ENCODE measurements around the gene KATNB1. TPM values are rescaled to one million over a fixed set of nuclear protein-coding genes. Genes with fewer than 3 reads are reported as not detected.

The KATNB1 gene
- total RNA-seq, 2 experiments from 2014 or later: 25.5 to 30.0 TPM

DNA sequence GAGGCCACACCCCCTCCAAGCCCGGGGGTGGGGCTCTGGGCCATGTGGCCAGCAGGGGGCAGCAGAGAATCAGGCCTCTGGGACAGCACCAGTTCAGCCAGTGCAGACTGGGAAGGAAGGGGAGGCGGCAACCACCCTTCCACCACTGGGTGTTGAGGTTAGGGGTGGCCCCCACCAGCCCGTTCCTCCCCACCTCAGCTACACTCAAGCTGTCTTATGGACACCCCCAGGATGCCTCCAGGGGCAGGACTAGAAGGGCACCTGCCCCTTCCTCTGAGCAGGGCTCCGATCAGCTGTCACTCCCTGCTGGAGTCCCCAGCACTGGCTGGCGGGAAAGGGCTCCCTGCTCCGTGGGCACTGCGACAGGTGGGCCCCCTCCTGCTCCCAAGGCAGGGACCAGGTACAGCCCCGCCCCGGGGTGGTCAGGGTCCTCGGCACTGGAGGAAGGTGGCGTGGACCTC, 21.8 kb downstream of the KATNB1 start:
- DNase-seq: peak; percentile 94
- Mint-ChIP-seq H3K9me3 (no peaks in the 10 kb centered on the region), H3K4me3 (no peak overlapping the region), H3K4me1 (ENCODE audit: low read depth) (no peaks in the 10 kb centered on the region), H3K27me3 (ENCODE audit: low read depth) (no peaks in the 10 kb centered on the region), H3K36me3 (ENCODE audit: low read depth) (peaks cover 10% of the 10 kb centered on the region), H3K27ac (no peak overlapping the region)
- CTCF ChIA-PET: interaction anchor here (0.6 to 2.2 kb wide), 10 partner anchors 17 to 477 kb away, joined by 3 to 7 read pairs (median 4); no protein-coding TSS in a partner anchor
- intact Hi-C loops (cut with micrococcal nuclease): loop anchor here (1.0 to 2.0 kb wide), 7 partner anchors 22 to 248 kb away; partner anchors contain the start of genes KATNB1, KIFC3 and USB1

DNA sequence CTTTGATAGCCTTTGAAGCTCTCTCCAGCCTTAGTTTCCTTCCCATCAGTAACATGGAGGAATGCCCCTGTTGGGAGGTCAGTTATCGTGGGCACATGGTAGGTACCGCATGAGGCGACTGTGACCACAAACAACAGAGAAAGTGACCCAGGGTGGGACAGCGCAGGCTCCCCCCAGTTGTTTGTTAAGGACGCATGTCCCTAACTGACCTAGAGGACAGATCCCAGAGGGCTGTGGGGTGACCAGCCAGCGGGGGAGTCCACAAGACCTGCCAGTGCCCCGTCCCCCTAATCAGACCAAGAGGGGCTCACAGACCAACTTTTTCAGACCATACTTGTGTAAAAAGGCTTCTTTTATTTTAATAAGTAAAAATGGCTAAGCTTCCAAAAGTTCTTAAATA, 22.3 kb downstream of the KATNB1 start:
- intact Hi-C loops (cut with micrococcal nuclease): loop anchor here (1.0 to 2.0 kb wide), 7 partner anchors 23 to 247 kb away; partner anchors contain the start of genes KATNB1, KIFC3 and USB1
- peaks cover 10% of the 10 kb centered on the region for H3K36me3 Mint-ChIP-seq (ENCODE audit: low read depth)
- no peaks in the 10 kb centered on the region for H3K4me1 Mint-ChIP-seq (ENCODE audit: low read depth)
- no peaks in the 10 kb centered on the region for H3K9me3 Mint-ChIP-seq
- no peak overlapping the region for H3K27ac Mint-ChIP-seq
- no peaks in the 10 kb centered on the region for H3K27me3 Mint-ChIP-seq (ENCODE audit: low read depth)
- DNase-seq: no peak
- CTCF ChIA-PET: interaction anchor here (0.6 to 2.2 kb wide), 6 partner anchors 17 to 176 kb away, joined by 3 to 6 read pairs (median 4); no protein-coding TSS in a partner anchor
- no peak overlapping the region for H3K4me3 Mint-ChIP-seq

DNA sequence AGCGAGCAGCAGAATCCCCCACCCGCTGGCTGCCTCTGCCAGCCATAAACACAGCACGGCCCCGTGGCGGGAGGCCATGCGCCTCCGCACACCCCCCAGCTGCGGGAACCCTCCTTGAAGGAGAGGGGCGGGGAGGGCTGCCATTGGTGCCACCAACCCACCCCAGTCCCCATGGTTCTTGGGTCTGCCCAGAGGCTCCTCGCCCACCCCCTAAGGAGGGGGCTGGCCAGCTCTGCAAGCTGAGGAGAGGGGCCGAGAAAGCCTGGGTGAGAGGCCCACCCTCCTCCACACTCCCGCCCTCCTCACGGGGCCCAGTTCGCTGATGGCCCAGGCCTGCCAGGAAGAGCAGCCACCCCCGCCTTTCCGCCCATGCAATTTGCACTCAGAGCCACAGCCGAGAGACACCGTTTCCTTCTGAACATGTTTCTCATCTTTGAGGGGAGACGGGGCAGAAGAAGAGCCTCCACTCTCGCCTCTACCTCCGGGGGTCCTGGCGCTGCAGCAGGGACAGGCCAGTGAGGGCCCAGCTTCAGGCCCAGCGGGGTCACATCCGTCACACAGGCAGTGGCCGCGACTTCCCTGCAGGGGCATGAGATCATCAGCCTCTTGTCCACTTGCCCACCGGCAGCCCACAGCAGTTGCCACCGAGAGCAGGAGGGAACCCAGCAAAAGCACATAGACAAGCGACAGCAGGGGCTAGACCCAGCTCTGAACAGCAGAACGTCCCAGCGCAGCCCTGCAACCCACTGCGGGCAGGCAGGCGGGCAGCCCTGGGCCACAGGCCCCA, 23.0 kb downstream of the KATNB1 start:
- intact Hi-C loops (cut with micrococcal nuclease): no loop called here
- CTCF ChIA-PET: interaction anchor here (0.6 to 2.2 kb wide), 4 partner anchors 10 to 46 kb away, joined by 3 to 6 read pairs (median 3); no protein-coding TSS in a partner anchor
- no peak for DNase-seq
- H3K4me3 Mint-ChIP-seq: no peak overlapping the region
- no peaks in the 10 kb centered on the region for H3K27me3 Mint-ChIP-seq (ENCODE audit: low read depth)
- H3K36me3 Mint-ChIP-seq (ENCODE audit: low read depth): peaks cover 10% of the 10 kb centered on the region
- H3K27ac Mint-ChIP-seq: no peak overlapping the region
- no peaks in the 10 kb centered on the region for H3K4me1 Mint-ChIP-seq (ENCODE audit: low read depth)
- no peaks in the 10 kb centered on the region for H3K9me3 Mint-ChIP-seq

DNA sequence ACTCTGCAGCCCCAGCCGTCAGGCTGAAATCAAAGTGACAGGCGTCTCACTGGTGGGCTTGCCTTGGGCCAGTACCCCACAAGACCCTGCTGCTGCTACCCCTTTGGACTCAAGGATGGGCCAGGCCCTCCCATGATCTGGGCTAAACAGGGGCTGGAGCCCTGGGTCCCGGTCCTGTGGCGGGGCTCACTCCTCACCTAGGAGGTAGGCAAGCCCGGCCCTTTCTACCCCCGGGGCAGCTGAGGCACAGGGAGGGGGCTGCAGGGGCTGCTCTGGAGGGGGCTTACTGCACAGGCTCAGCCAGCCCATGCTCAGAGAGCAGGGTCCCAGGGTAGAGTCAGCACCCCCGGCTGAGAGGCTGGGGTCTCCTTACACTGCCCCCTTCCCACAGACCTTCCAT, 23.6 kb downstream of the KATNB1 start:
- Mint-ChIP-seq H3K4me1 (ENCODE audit: low read depth) (no peaks in the 10 kb centered on the region), H3K9me3 (no peaks in the 10 kb centered on the region), H3K27me3 (ENCODE audit: low read depth) (no peaks in the 10 kb centered on the region), H3K4me3 (no peak overlapping the region), H3K27ac (no peak overlapping the region), H3K36me3 (ENCODE audit: low read depth) (peaks cover 7% of the 10 kb centered on the region)
- CTCF ChIA-PET: interaction anchor here (1.3 kb wide), 1 partner anchor 10 kb away, joined by 3 read pairs; no protein-coding TSS in a partner anchor
- no peak for DNase-seq
- intact Hi-C loops (cut with micrococcal nuclease): no loop called here

DNA sequence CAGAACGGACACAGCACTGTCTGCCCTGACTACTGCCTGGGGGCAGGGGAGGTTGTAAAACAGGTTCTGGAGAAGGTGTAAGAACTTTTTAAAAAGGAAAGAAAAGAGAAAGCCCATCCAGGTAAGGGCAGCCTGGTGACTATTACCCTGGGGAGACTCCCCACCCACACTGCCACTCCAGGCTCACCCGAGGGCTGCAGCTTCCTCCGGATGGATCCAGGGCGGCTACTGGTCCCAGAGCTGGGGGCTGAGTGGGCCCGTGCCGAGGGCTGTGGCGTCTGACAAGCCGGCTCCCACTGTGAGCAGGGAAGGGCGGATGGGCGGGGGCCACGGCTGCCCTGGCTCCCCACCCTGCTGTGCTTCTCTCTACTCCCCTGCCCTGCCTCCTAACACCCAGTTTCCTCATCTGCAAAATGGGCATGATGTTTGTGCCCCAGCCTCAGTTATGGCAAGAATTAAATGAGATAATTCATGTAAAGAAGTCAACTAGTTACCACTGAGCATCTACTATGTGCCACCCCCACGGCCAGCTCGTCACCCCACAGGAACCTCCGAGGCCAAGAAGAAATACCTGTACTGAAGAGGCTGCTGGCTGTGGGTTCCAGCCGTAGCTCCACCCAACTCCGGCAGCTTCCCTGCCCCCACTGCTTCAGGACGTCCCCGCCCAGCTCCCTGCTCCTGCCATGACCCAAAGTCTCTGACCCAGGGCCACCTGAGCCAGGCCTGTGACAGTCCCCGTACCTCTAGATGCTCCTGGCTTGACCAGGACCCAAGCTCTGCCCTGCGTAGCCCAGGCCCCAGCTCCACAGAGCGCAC, 24.2 kb downstream of the KATNB1 start:
- no peak for DNase-seq
- Mint-ChIP-seq H3K9me3 (no peaks in the 10 kb centered on the region), H3K4me3 (no peak overlapping the region), H3K27ac (no peak overlapping the region), H3K36me3 (ENCODE audit: low read depth) (peaks cover 6% of the 10 kb centered on the region), H3K27me3 (ENCODE audit: low read depth) (no peaks in the 10 kb centered on the region), H3K4me1 (ENCODE audit: low read depth) (no peaks in the 10 kb centered on the region)
- CTCF ChIA-PET: interaction anchor here (1.0 to 1.5 kb wide), 3 partner anchors 10 to 184 kb away, joined by 3 to 4 read pairs (median 3); no protein-coding TSS in a partner anchor
- intact Hi-C loops (cut with micrococcal nuclease): no loop called here

- intact Hi-C loops (cut with micrococcal nuclease): no loop called here
- CTCF ChIA-PET: interaction anchor here (0.5 to 1.5 kb wide), 3 partner anchors 9 to 184 kb away, joined by 3 to 4 read pairs (median 3); no protein-coding TSS in a partner anchor
- H3K27me3 Mint-ChIP-seq (ENCODE audit: low read depth): no peaks in the 10 kb centered on the region
- no peak overlapping the region for H3K27ac Mint-ChIP-seq
- DNase-seq: no peak
- no peak overlapping the region for H3K4me3 Mint-ChIP-seq
- H3K36me3 Mint-ChIP-seq (ENCODE audit: low read depth): peaks cover 5% of the 10 kb centered on the region
- H3K4me1 Mint-ChIP-seq (ENCODE audit: low read depth): no peaks in the 10 kb centered on the region
- H3K9me3 Mint-ChIP-seq: no peaks in the 10 kb centered on the region
Observed at GRCh38 chr16:57760357-57761160, 25.0 kb downstream of the KATNB1 start.

DNA sequence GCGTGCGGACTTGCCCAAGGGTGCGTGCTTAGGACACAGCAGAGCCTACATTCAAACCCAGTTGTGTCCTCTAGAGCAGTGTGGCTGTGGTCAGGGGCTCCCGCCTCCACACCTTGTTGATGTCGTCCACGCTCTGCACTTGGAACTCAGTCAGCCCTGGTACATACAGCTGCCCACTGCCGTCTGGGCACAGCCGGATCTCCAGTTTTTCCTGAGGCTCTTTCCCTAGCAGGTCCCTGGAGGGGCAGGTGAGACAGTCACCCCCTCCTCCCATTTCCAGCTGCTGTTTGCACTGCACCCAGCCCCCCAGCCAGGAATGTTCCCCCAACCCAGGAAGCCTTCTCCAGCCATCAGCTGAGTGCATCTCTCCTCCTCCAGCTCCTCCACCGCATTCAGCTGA, 25.7 kb downstream of the KATNB1 start:
- H3K4me1 Mint-ChIP-seq (ENCODE audit: low read depth): no peaks in the 10 kb centered on the region
- H3K9me3 Mint-ChIP-seq: no peaks in the 10 kb centered on the region
- no peak overlapping the region for H3K27ac Mint-ChIP-seq
- CTCF ChIA-PET: no interaction called here
- peaks cover under 1% of the 10 kb centered on the region for H3K36me3 Mint-ChIP-seq (ENCODE audit: low read depth)
- intact Hi-C loops (cut with micrococcal nuclease): no loop called here
- H3K27me3 Mint-ChIP-seq (ENCODE audit: low read depth): no peaks in the 10 kb centered on the region
- no peak for DNase-seq
- no peak overlapping the region for H3K4me3 Mint-ChIP-seq

- intact Hi-C loops (cut with micrococcal nuclease): no loop called here
Observed at GRCh38 chr16:57761957-57762356, 26.4 kb downstream of the KATNB1 start.

DNA sequence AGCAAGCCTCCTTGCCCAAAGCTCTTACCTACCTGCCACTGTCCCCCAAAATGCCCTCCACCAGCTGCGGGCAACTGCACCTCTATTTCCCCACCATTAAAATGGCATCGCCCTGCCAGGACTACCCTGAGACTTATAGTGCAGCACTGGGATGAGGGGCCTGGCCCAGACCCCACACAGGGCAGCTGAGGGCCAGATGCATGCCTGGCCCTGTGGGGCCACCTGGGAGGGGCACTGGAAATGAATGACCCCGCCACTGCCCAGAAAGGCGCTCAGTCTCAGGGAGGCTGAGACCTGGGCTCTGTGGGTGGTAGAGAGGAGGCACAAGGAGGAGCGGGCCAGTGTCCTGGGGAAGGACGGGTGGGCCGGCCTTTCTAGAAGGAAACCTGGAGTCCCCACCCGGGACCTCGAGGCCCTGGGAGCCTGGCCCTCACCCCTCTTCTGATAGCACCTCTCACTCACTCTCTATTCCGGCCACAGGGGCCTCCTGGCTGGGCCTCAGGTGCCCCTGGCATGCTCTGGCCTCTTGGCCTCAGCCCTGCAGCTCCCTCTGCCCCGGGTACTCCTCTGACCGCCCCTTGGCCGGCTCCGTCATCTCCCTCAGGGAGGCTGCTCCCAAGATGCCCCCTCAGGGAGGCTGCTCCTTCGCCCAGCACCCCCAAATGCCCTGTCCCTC, 26.9 kb downstream of the KATNB1 start:
- no peak for DNase-seq
- H3K4me1 Mint-ChIP-seq (ENCODE audit: low read depth): no peaks in the 10 kb centered on the region
- no peaks in the 10 kb centered on the region for H3K36me3 Mint-ChIP-seq (ENCODE audit: low read depth)
- H3K27me3 Mint-ChIP-seq (ENCODE audit: low read depth): no peaks in the 10 kb centered on the region
- no peaks in the 10 kb centered on the region for H3K9me3 Mint-ChIP-seq
- H3K27ac Mint-ChIP-seq: no peak overlapping the region
- CTCF ChIA-PET: no interaction called here
- intact Hi-C loops (cut with micrococcal nuclease): no loop called here
- no peak overlapping the region for H3K4me3 Mint-ChIP-seq

More at GRCh38 chr16:57761957-57762356, 26.4 kb downstream of the KATNB1 start:
- H3K36me3 Mint-ChIP-seq (ENCODE audit: low read depth): no peaks in the 10 kb centered on the region
- no peaks in the 10 kb centered on the region for H3K27me3 Mint-ChIP-seq (ENCODE audit: low read depth)
- H3K4me3 Mint-ChIP-seq: no peak overlapping the region
- no peak overlapping the region for H3K27ac Mint-ChIP-seq
- CTCF ChIA-PET: no interaction called here
- no peaks in the 10 kb centered on the region for H3K4me1 Mint-ChIP-seq (ENCODE audit: low read depth)
- no peak for DNase-seq
- H3K9me3 Mint-ChIP-seq: no peaks in the 10 kb centered on the region

DNA sequence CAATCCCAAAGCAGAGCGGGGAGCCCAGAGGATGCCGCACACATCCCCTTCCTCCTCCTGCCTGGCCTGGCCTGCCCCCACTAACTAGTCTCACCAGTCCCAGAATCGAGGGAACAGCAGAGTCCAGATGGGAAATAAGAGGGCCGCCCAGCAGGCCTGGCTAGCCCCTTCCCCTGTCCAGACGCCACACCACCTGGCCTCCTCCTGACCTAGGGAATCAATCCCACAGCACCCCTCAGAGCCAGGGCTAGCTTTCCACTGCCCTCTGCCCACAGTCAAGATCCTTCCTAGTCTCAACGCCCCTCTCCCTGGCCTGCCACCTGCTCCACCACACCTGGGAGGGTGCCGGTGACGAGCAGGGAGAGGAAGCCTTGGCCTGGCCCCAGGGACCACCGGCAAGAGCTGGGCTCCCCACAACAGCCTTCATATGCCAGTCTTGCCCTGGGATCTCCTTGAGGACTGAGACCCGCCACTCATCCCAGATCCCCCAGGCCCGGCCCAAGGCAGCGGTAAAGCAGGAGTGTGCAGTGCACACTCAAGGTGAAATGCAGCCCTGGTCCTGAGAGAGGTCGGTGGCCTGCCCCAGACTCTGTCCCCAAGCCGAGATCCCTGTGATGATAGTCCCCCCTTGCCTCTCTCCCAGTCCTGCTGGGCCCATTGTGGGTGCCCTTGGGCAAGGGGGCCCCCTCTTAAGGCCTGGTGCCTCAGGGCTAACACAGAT, 27.9 kb downstream of the KATNB1 start:
- no peak overlapping the region for H3K27ac Mint-ChIP-seq
- intact Hi-C loops (cut with micrococcal nuclease): no loop called here
- no peak for DNase-seq
- CTCF ChIA-PET: no interaction called here
- no peaks in the 10 kb centered on the region for H3K27me3 Mint-ChIP-seq (ENCODE audit: low read depth)
- no peak overlapping the region for H3K4me3 Mint-ChIP-seq
- no peaks in the 10 kb centered on the region for H3K4me1 Mint-ChIP-seq (ENCODE audit: low read depth)
- H3K36me3 Mint-ChIP-seq (ENCODE audit: low read depth): no peaks in the 10 kb centered on the region
- no peaks in the 10 kb centered on the region for H3K9me3 Mint-ChIP-seq

- Mint-ChIP-seq H3K4me3 (no peak overlapping the region), H3K4me1 (ENCODE audit: low read depth) (no peaks in the 10 kb centered on the region), H3K27me3 (ENCODE audit: low read depth) (no peaks in the 10 kb centered on the region), H3K36me3 (ENCODE audit: low read depth) (no peaks in the 10 kb centered on the region), H3K27ac (no peak overlapping the region), H3K9me3 (no peaks in the 10 kb centered on the region)
- intact Hi-C loops (cut with micrococcal nuclease): no loop called here
- DNase-seq: no peak
- CTCF ChIA-PET: no interaction called here
Observed at GRCh38 chr16:57764006-57764340, 28.4 kb downstream of the KATNB1 start.

All from activated naive CD4-positive, alpha-beta T cell treated with anti-CD3 and anti-CD28 coated beads for 36 hours (primary cell).